GM18867 (cell line): ENCODE results near the gene HOXB4.

Experiments used
- ATAC-seq: cut with Tn5 transposase; IDR thresholded peaks from one replicate; pipeline ENCODE4 v1.9.1; 2021; ENCODE audit warnings: mild to moderate bottlenecking, moderate library complexity; ENCODE audit not compliant: unreplicated experiment

Gene HOXB4

GRCh38 chr17:48601539-48602425 is 23.6 kb upstream of the HOXB4 start:
- no peak for ATAC-seq

GRCh38 chr17:48601207-48601538 is 23.0 kb upstream of the HOXB4 start:
- ATAC-seq, result no peak

GRCh38 chr17:48600244-48601098 is 22.3 kb upstream of the HOXB4 start:
- no peak for ATAC-seq

GRCh38 chr17:48599354-48599753 is 21.2 kb upstream of the HOXB4 start:
- ATAC-seq, result no peak

- no peak for ATAC-seq
These were observed 20.6 kb upstream of the HOXB4 start for GRCh38 chr17:48598736-48599135.

- no peak for ATAC-seq
These were observed 19.9 kb upstream of the HOXB4 start for GRCh38 chr17:48597778-48598631.

GRCh38 chr17:48597528-48597777 is 19.3 kb upstream of the HOXB4 start:
- ATAC-seq, result no peak

GRCh38 chr17:48596735-48597527 is 18.8 kb upstream of the HOXB4 start:
- ATAC-seq, result no peak

GRCh38 chr17:48596000-48596734 is 18.0 kb upstream of the HOXB4 start:
- ATAC-seq, result no peak

GRCh38 chr17:48595278-48595999 is 17.3 kb upstream of the HOXB4 start:
- ATAC-seq, result no peak

- no peak for ATAC-seq
These were observed 16.6 kb upstream of the HOXB4 start for GRCh38 chr17:48594538-48595277.

GRCh38 chr17:48593840-48594537 is 15.8 kb upstream of the HOXB4 start:
- no peak for ATAC-seq

- ATAC-seq, result no peak
These were observed 15.1 kb upstream of the HOXB4 start, which contains the start of gene HOXB5 for GRCh38 chr17:48593126-48593829. HOXB5 (minus strand) TSS chr17:48593779; CDS start chr17:48593682, 97 bp downstream.

GRCh38 chr17:48592577-48592976 is 14.4 kb upstream of the HOXB4 start:
- no peak for ATAC-seq

GRCh38 chr17:48592057-48592514 is 13.9 kb upstream of the HOXB4 start:
- no peak for ATAC-seq

- no peak for ATAC-seq
These were observed 13.3 kb upstream of the HOXB4 start for GRCh38 chr17:48591255-48592056.
